CD4-positive, alpha-beta memory T cell (primary cell): ENCODE results near the gene TBC1D32. TPM values are rescaled to one million over a fixed set of nuclear protein-coding genes. Genes with fewer than 3 reads are reported as not detected.
"Not testable (repeated sequence)": the region's sequence is repeated elsewhere in the genome, so short reads cannot be mapped to it uniquely, and the experiment has no call there.

Experiments used
- CTCF ChIA-PET: fragments of 350-600 bp; sonication (Branson Sonifier 250); formaldehyde crosslinking; loops from one replicate; lab custom pipeline; 2021; ENCODE audit warnings: inconsistent platforms; ENCODE audit not compliant: partially characterized antibody; lab: Charles Lee
- POLR2A ChIA-PET: fragments of 350-600 bp; sonication (Branson Sonifier 250); formaldehyde crosslinking; loops from one replicate; lab custom pipeline; 2021; ENCODE audit not compliant: partially characterized antibody; lab: Charles Lee
- DNase-seq, 5 donors: peaks; one replicate each; pipeline versions ENCODE4 v3.0.0 to v3.0.0-alpha.2; 2020 to 2022; ENCODE audit warnings: mixed read lengths in 1 of 5
- H3K27ac ChIP-seq: one replicate; pipeline ENCODE4 v1.7.0; 2013; ENCODE audit warnings: low read depth, low read length
- H3K27me3 ChIP-seq: 2 replicates; pipeline ENCODE4 v1.7.0; 2013; ENCODE audit warnings: mild to moderate bottlenecking, low read length, moderate library complexity; ENCODE audit not compliant: insufficient read depth
- H3K36me3 ChIP-seq: 2 replicates; pipeline ENCODE4 v1.7.0; 2013; ENCODE audit warnings: mild to moderate bottlenecking, low read length, moderate library complexity; ENCODE audit not compliant: insufficient read depth
- H3K4me1 ChIP-seq: 2 replicates; pipeline ENCODE4 v1.7.0; 2013; ENCODE audit warnings: mild to moderate bottlenecking, low read length, moderate library complexity; ENCODE audit not compliant: insufficient read depth
- H3K4me3 ChIP-seq, 2 donors: one replicate each; pipeline ENCODE4 v1.7.0; 2013; ENCODE audit warnings: low read length in 2 of 2, mild to moderate bottlenecking in 1 of 2
- H3K9me3 ChIP-seq, 2 donors: one replicate each; pipeline ENCODE4 v1.7.0; 2013; ENCODE audit warnings: low read length in 2 of 2, control low read depth in 1 of 2; ENCODE audit not compliant: control insufficient read depth in 1 of 2
- H3K27ac Mint-ChIP-seq, 7 donors: one replicate each; pipeline ENCODE4 v1.8.0; 2020 to 2021; ENCODE audit warnings: mixed read lengths in 7 of 7, mild to moderate bottlenecking in 6 of 7, inconsistent platforms in 3 of 7, moderate library complexity in 3 of 7
- H3K27me3 Mint-ChIP-seq, 2 donors: one replicate each; pipeline ENCODE4 v1.8.0; 2020 to 2021; ENCODE audit warnings: mixed read lengths in 2 of 2
- H3K36me3 Mint-ChIP-seq, 2 donors: one replicate each; pipeline ENCODE4 v1.8.0; 2020 to 2021; ENCODE audit warnings: mixed read lengths in 2 of 2, inconsistent platforms in 1 of 2, mild to moderate bottlenecking in 1 of 2
- H3K4me1 Mint-ChIP-seq, 4 donors: one replicate each; pipeline ENCODE4 v1.8.0; 2020 to 2021; ENCODE audit warnings: mixed read lengths in 4 of 4, mild to moderate bottlenecking in 1 of 4
- H3K4me3 Mint-ChIP-seq, 8 donors: one replicate each; pipeline ENCODE4 v1.8.0; 2020 to 2021; ENCODE audit warnings: mixed read lengths in 8 of 8, mild to moderate bottlenecking in 7 of 8, moderate library complexity in 6 of 8, inconsistent platforms in 3 of 8
- H3K9me3 Mint-ChIP-seq, 8 donors: one replicate each; pipeline ENCODE4 v1.8.0; 2020 to 2021; ENCODE audit warnings: mixed read lengths in 8 of 8, mild to moderate bottlenecking in 5 of 8, inconsistent platforms in 3 of 8, moderate library complexity in 1 of 8
- intact Hi-C: fragments of 100-400 bp; cut with micrococcal nuclease; formaldehyde crosslinking; loops from one replicate; pipeline ENCODE4 v1.15.1; 2023
- polyA plus RNA-seq, 2 donors: library from polyadenylated mRNA; unstranded; fragments of 300-500 nt; fragmentation: Illumina TruSeq; gene quantifications; one replicate each; pipeline ENCODE4 v1.2.3, GENCODE V29; 2021
- total RNA-seq, 2 experiments: library from RNA; stranded (reverse); gene quantifications; one replicate each; pipeline ENCODE4 v1.2.3, GENCODE V29; 2021

TBC1D32 gene
- total and polyA plus RNA-seq, 4 experiments from 2014 or later: 5.5 to 13.2 (median 11.2) TPM; not detected in 1

DNA sequence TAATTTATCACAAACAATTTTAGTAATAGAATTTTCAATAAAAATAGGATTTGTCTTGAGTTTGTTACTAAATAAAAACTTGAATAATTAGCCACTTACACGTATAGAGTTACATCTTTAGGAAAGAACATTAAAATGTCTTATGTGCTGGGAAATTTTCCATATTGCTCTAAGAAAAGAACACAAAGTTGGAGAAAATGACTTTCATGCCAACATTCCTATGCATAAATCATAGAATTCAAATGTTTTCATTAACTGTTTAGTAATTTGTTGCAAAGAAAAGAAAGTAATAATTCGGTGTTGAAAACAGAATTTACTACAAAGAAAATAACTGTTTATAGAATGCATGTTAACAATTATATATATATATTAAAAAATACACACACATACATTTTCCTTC is 4.7 kb upstream of the TBC1D32 start:
- Histone ChIP-seq H3K27me3 (no peaks in the 10 kb centered on the region), H3K4me1 (peaks cover 11% of the 10 kb centered on the region), H3K27ac (no peak overlapping the region), H3K36me3 (no peaks in the 10 kb centered on the region), H3K9me3 (no peaks in the 10 kb centered on the region), H3K4me3 (no peak overlapping the region)
- intact Hi-C loops: no loop called here
- H3K9me3 Mint-ChIP-seq: no peaks in the 10 kb centered on the region
- no peak for DNase-seq
- peaks cover 0 to 9% of the 10 kb centered on the region in 2 donors for H3K36me3 Mint-ChIP-seq
- no peak overlapping the region for H3K27ac Mint-ChIP-seq
- peaks cover 8 to 14% of the 10 kb centered on the region in 2 donors for H3K27me3 Mint-ChIP-seq
- H3K4me1 Mint-ChIP-seq: peaks cover 9 to 16% (median 12%) of the 10 kb centered on the region in 4 donors
- H3K4me3 Mint-ChIP-seq: no peak overlapping the region
- ChIA-PET CTCF (no interaction called here), POLR2A (no interaction called here)

DNA sequence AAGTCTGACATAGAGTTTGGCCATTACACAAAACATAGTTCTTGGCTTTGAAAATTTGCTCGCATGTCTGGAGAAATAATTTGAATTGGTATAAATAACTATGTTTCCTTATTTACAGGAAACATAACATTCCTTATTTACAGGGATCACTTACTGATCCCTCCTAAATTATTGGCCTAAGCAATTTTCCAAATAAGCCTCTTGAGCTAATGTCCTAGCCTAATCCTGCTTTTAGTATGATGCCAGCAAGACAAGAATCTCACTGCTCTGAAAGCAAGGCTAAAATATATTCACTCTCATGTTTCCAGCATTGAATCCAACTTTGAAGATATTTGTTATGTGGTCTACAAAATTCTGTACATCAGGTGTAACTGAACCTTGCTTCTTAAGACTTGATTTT is 4.1 kb upstream of the TBC1D32 start:
- H3K27me3 Mint-ChIP-seq: peaks cover 6 to 13% of the 10 kb centered on the region in 2 donors

DNA sequence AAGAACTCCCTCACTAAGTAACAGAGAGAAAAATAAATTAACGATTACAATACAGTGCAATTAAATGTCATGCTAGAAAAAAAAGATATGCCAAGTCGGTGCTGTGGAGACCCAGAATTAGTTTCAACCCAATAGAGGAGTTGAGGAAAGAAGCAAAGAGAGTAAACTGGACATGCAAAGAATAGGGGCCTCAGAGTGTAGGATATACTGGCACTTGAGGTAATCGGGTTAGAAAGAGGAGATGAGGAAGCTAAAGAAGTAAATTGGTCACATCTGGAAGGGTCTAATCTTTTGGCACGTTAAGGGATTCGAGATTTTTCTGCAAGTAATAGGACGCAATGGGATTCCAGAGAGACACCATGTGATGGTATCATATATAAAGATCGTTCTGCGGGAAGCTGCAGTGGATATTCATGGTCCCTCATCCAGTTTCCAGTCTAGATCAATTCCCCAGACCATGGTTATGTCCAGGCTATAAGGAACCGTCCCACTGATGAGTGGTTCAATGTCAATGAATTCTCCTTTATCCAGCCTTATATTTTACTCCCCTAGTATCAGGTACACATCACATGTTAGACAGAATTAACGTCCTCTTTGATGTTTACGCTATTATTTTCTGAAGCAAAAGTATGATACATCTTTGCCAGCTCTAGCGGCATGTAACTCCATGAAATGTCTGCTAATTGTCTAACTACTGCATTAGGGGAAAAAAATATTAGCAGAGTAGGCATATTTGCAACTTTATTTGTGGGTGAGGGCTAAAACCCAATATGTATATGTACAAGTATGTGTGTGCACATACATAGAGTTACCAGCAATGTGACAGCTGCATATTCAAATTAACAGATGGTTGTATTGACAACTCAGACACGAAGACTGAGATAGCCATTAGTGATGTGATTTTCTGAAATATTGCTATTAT is 1.1 kb upstream of the TBC1D32 start:
- Histone ChIP-seq H3K27me3 (no peaks in the 10 kb centered on the region), H3K27ac (peak overlapping the region; percentile 98), H3K4me1 (peaks cover 29% of the 10 kb centered on the region), H3K36me3 (no peaks in the 10 kb centered on the region), H3K4me3 (peak overlapping the region; percentile 91 to 96), H3K9me3 (no peaks in the 10 kb centered on the region)
- H3K27ac Mint-ChIP-seq: peak overlapping the region; percentile 95 to 100 (median 99)
- intact Hi-C loops: loop anchor here (2.0 kb wide), 3 partner anchors 65 to 1987 kb away; partner anchors contain the start of genes HSF2 and MAN1A1
- H3K9me3 Mint-ChIP-seq: no peaks in the 10 kb centered on the region
- no peak for DNase-seq
- no peaks in the 10 kb centered on the region for H3K27me3 Mint-ChIP-seq
- CTCF ChIA-PET: interaction anchor here (0.8 to 1.1 kb wide), 4 partner anchors 11 to 66 kb away, joined by 3 to 4 read pairs (median 4); no protein-coding TSS in a partner anchor
- POLR2A ChIA-PET: interaction anchor here (1.1 to 1.9 kb wide), 3 partner anchors 15 to 18 kb away, joined by 3 to 5 read pairs (median 3); no protein-coding TSS in a partner anchor
- H3K4me1 Mint-ChIP-seq: peaks cover 14 to 37% (median 23%) of the 10 kb centered on the region in 4 donors
- H3K36me3 Mint-ChIP-seq: peaks cover 0 to 10% of the 10 kb centered on the region in 2 donors
- H3K4me3 Mint-ChIP-seq: peak overlapping the region; percentile 93 to 99 (median 97)

More for the DNA sequence above, 4.1 kb upstream of the TBC1D32 start:
- no peak overlapping the region for H3K4me3 ChIP-seq
- ChIA-PET CTCF (no interaction called here), POLR2A (no interaction called here)
- no peak overlapping the region for H3K27ac Mint-ChIP-seq
- no peaks in the 10 kb centered on the region for H3K36me3 ChIP-seq
- peaks cover 0 to 9% of the 10 kb centered on the region in 2 donors for H3K36me3 Mint-ChIP-seq
- H3K4me1 Mint-ChIP-seq: peaks cover 10 to 18% (median 13%) of the 10 kb centered on the region in 4 donors
- H3K4me1 ChIP-seq: peaks cover 16% of the 10 kb centered on the region
- H3K27ac ChIP-seq: no peak overlapping the region
- no peaks in the 10 kb centered on the region for H3K9me3 ChIP-seq
- no peaks in the 10 kb centered on the region for H3K27me3 ChIP-seq
- H3K4me3 Mint-ChIP-seq: no peak overlapping the region
- no peaks in the 10 kb centered on the region for H3K9me3 Mint-ChIP-seq
- DNase-seq: no peak
- intact Hi-C loops: no loop called here

DNA sequence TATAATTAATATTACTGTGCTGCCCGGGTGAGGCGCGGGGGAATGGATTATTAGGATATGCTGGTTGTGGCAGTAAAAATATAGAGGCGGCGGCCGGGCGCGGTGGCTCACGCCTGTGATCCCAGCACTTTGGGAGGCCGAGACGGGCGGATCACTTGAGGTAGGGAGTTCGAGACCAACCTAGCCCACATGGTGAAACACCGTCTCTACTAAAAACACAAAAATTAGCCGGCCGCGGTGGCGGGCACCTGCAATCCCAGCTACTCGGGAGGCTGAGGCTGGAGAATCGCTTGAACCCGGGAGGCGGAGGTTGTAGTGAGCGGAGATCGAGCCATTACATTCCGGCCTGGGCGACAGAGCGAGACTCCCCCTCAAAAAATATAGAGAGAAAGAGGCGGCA is 586 bp downstream of the TBC1D32 start:
- H3K9me3 Mint-ChIP-seq, H3K27me3 ChIP-seq, H3K27me3 Mint-ChIP-seq, H3K36me3 ChIP-seq, H3K9me3 ChIP-seq, CTCF ChIA-PET, POLR2A ChIA-PET: not testable (repeated sequence)
- Mint-ChIP-seq H3K36me3 (peaks cover 0 to 10% of the 10 kb centered on the region in 2 donors), H3K4me1 (peaks cover 14 to 38% (median 23%) of the 10 kb centered on the region in 4 donors), H3K4me3 (peak overlapping the region; percentile 70 to 99 (median 96)), H3K27ac (peak overlapping the region; percentile 95 to 100 (median 99))
- DNase-seq: peak in 1 of 5 donors; percentile 32
- Histone ChIP-seq H3K27ac (peak overlapping the region; percentile 98), H3K4me3 (peak overlapping the region; percentile 91 to 96), H3K4me1 (peaks cover 29% of the 10 kb centered on the region)
- intact Hi-C loops: loop anchor here (1.0 to 2.0 kb wide), 4 partner anchors 67 to 1985 kb away; partner anchors contain the start of genes HSF2, MAN1A1 and SERINC1

GRCh38 chr6:121333196-121333595 is 1.1 kb downstream of the TBC1D32 start:
- ChIA-PET CTCF (no interaction called here), POLR2A (no interaction called here)
- Mint-ChIP-seq H3K4me3 (peak overlapping the region; percentile 70 to 99 (median 96)), H3K4me1 (peaks cover 14 to 38% (median 23%) of the 10 kb centered on the region in 4 donors), H3K36me3 (peaks cover 0 to 10% of the 10 kb centered on the region in 2 donors), H3K9me3 (no peaks in the 10 kb centered on the region), H3K27me3 (no peaks in the 10 kb centered on the region), H3K27ac (peak overlapping the region; percentile 10 to 100 (median 79))
- Histone ChIP-seq H3K9me3 (no peaks in the 10 kb centered on the region), H3K4me1 (peaks cover 29% of the 10 kb centered on the region), H3K4me3 (no peak overlapping the region), H3K27ac (no peak overlapping the region), H3K36me3 (no peaks in the 10 kb centered on the region), H3K27me3 (no peaks in the 10 kb centered on the region)
- intact Hi-C loops: no loop called here
- DNase-seq: no peak

GRCh38 chr6:121330516-121330915 is 3.8 kb downstream of the TBC1D32 start:
- intact Hi-C loops: no loop called here
- CTCF ChIA-PET: interaction anchor here (0.7 kb wide), 1 partner anchor 10 kb away, joined by 3 read pairs; no protein-coding TSS in a partner anchor

GRCh38 chr6:121321282-121321681 is 13.0 kb downstream of the TBC1D32 start:
- Mint-ChIP-seq H3K4me1 (peaks cover 0 to 3% (median 2%) of the 10 kb centered on the region in 4 donors), H3K9me3 (no peaks in the 10 kb centered on the region), H3K36me3 (peaks cover 12 to 32% of the 10 kb centered on the region in 2 donors), H3K4me3 (no peak overlapping the region), H3K27ac (no peak overlapping the region), H3K27me3 (no peaks in the 10 kb centered on the region)
- CTCF ChIA-PET: interaction anchor here (0.7 kb wide), 1 partner anchor 41 kb away, joined by 3 read pairs; no protein-coding TSS in a partner anchor
- intact Hi-C loops: no loop called here
- Histone ChIP-seq H3K9me3 (no peaks in the 10 kb centered on the region), H3K4me1 (no peaks in the 10 kb centered on the region), H3K36me3 (no peaks in the 10 kb centered on the region), H3K27me3 (no peaks in the 10 kb centered on the region), H3K4me3 (no peak overlapping the region), H3K27ac (no peak overlapping the region)
- no peak for DNase-seq
- POLR2A ChIA-PET: no interaction called here

More at GRCh38 chr6:121330516-121330915, 3.8 kb downstream of the TBC1D32 start:
- no peak for DNase-seq
- Histone ChIP-seq H3K4me1 (peaks cover 27% of the 10 kb centered on the region), H3K27ac (no peak overlapping the region), H3K27me3 (no peaks in the 10 kb centered on the region), H3K36me3 (no peaks in the 10 kb centered on the region), H3K4me3 (no peak overlapping the region), H3K9me3 (no peaks in the 10 kb centered on the region)
- H3K36me3 Mint-ChIP-seq: peaks cover 6 to 10% of the 10 kb centered on the region in 2 donors
- no peak overlapping the region for H3K4me3 Mint-ChIP-seq
- POLR2A ChIA-PET: no interaction called here
- no peaks in the 10 kb centered on the region for H3K9me3 Mint-ChIP-seq
- peaks cover 14 to 41% (median 23%) of the 10 kb centered on the region in 4 donors for H3K4me1 Mint-ChIP-seq
- H3K27ac Mint-ChIP-seq: no peak overlapping the region
- H3K27me3 Mint-ChIP-seq: no peaks in the 10 kb centered on the region
